Heart left ventricle (tissue), 16 donors: ENCODE data around the gene CSHL1. TPM values are rescaled to one million over a fixed set of nuclear protein-coding genes. Genes with fewer than 3 reads are reported as not detected.
A peak's percentile ranks its signal among the peaks of the same experiment; 100 is the strongest.

Experiments used
- ATAC-seq, 4 donors: fragments of 200-7000 bp; cut with Tn5 transposase; one replicate each; pipeline ENCODE4 v1.9.1; 2020 to 2022; ENCODE audit warnings: moderate library complexity in 4 of 4, mild to moderate bottlenecking in 3 of 4, moderate number of reproducible peaks in 1 of 4
- DNase-seq, 5 donors: peaks; one replicate each; pipeline ENCODE4 v3.0.0-alpha.2; 2020
- H3K27ac ChIP-seq, 12 donors: fragments of 200-600 bp; sonication (generic) in 4 of 12; one replicate each; pipeline versions ENCODE4 v1.5.0 to v1.8.0; 2016 to 2022; ENCODE audit warnings: mild to moderate bottlenecking in 2 of 12
- H3K27me3 ChIP-seq, 9 donors: fragments of 200-600 bp; sonication (generic) in 2 of 9; one replicate each; pipeline versions ENCODE4 v1.5.1 to v1.8.0; 2016 to 2022; ENCODE audit warnings: mild to moderate bottlenecking in 3 of 9
- H3K36me3 ChIP-seq, 9 donors: fragments of 200-600 bp; sonication (generic) in 2 of 9; one replicate each; pipeline versions ENCODE4 v1.5.0 to v1.8.0; 2018 to 2022; ENCODE audit warnings: mild to moderate bottlenecking in 2 of 9
- H3K4me1 ChIP-seq, 12 donors: fragments of 200-600 bp; sonication (generic) in 4 of 12; one replicate each; pipeline versions ENCODE4 v1.5.0 to v1.8.0; 2016 to 2022; ENCODE audit warnings: mild to moderate bottlenecking in 3 of 12
- H3K4me3 ChIP-seq, 12 donors: fragments of 200-600 bp; sonication (generic) in 4 of 12; one replicate each; pipeline versions ENCODE4 v1.5.0 to v1.8.0; 2017 to 2022; ENCODE audit warnings: mild to moderate bottlenecking in 9 of 12, moderate library complexity in 4 of 12
- H3K9me3 ChIP-seq, 12 donors: fragments of 200-600 bp; sonication (generic) in 4 of 12; one replicate each; pipeline versions ENCODE4 v1.5.0 to v1.8.0; 2016 to 2022; ENCODE audit warnings: mild to moderate bottlenecking in 1 of 12
- POLR2A ChIP-seq, 2 donors: fragments of 450-650 bp; IDR thresholded peaks; one replicate each; pipeline ENCODE4 v1.6.1; 2017; ENCODE audit warnings: antibody characterized with exemption in 2 of 2, mild to moderate bottlenecking in 2 of 2, moderate library complexity in 2 of 2
- WGBS, 4 donors: extraction: QIAGEN DNeasy Blood & Tissue Kit in 2 of 4; methylation state at CpG; one replicate each; pipeline versions ENCODE4 v1.1.5 to v1.1.7; 2013 to 2018; 5-methylcytosine and 5-hydroxymethylcytosine counted together
- intact Hi-C, 10 donors: fragments of 100-400 bp; cut with DNase I; formaldehyde crosslinking; loops; one replicate each; pipeline versions ENCODE4 v1.11.1 to v1.14.2; 2022
- long read RNA-seq, 3 donors: library from polyadenylated mRNA; unstranded; transcript quantifications; one replicate each; pipeline ENCODE4 v2.0.0, GENCODE V29; 2020 to 2021
- polyA plus RNA-seq, 2 donors: library from polyadenylated mRNA; stranded (reverse); fragments of 200-250 nt; gene quantifications; one replicate each; pipeline ENCODE4 v1.2.3, GENCODE V29; 2013
- total RNA-seq, 9 donors: library from RNA; depleted of rRNA in 2 of 9; stranded (reverse); fragments of >200 nt in 2 of 9; fragmentation: NEBNext Ultra II Directional in 3 of 9; extraction: Animal tissue kit (Norgen Biotek cat#: 25700) in 3 of 9; gene quantifications; one replicate each; pipeline versions ENCODE4 v1.1.0 to v1.2.4, GENCODE V29; 2016 to 2023
- TF ChIP-seq, protein P1 (sequence below), 12 donors: fragments of 200-600 bp; sonication (generic) in 4 of 12; IDR thresholded peaks; one replicate each; pipeline versions ENCODE4 v1.5.0 to v1.8.0; 2018 to 2022; ENCODE audit warnings: antibody characterized with exemption in 12 of 12, mild to moderate bottlenecking in 5 of 12
- donor health status: ischemic (EF 13 %, LVEDD 7.1; RV severe dilation, severe dysfunction).
- donor health status: healthy with polysubstance abuse.
- donor health status: DM: no; HTN: yes; CAD: no.
- donor health status: DM: no; HTN: no; CAD: no.
- donor health status: ischemic (EF 25% LVEDD 6.9; RV normal size, moderate dysfunction).
- donor health status: ischemic (EF 25% LVEDD 5.7; RV mildly dilated, moderate dysfunction).
- donor health status: healthy.
- donor health status: DM: yes; HTN: yes; CAD: no.
- donor health status: ischemic (EF 35%, LVEDD 5.7; RV mildly dilated, moderate dysfunction).
- donor health status: nonischemic (EF 11% LVEDD 7.7; RV severe dilation, severe dysfunction).
- donor health status: DM: yes; HTN: yes; CAD: no.
- donor health status: PGD.
- donor health status: ischemic (EF 29% LVEDD 5.4; RV normal size, mild dysfunction).
- donor health status: nonischemic (EF 23%, LVEDD 6.1; RV moderate dilation, normal function).

The CSHL1 gene
- total RNA-seq (not detected), polyA plus RNA-seq (not detected)
- long read RNA-seq, donor 1 = 0 reads
- long read RNA-seq, donor 2 = 0 reads
- long read RNA-seq, donor 3 = 0 reads

DNA sequence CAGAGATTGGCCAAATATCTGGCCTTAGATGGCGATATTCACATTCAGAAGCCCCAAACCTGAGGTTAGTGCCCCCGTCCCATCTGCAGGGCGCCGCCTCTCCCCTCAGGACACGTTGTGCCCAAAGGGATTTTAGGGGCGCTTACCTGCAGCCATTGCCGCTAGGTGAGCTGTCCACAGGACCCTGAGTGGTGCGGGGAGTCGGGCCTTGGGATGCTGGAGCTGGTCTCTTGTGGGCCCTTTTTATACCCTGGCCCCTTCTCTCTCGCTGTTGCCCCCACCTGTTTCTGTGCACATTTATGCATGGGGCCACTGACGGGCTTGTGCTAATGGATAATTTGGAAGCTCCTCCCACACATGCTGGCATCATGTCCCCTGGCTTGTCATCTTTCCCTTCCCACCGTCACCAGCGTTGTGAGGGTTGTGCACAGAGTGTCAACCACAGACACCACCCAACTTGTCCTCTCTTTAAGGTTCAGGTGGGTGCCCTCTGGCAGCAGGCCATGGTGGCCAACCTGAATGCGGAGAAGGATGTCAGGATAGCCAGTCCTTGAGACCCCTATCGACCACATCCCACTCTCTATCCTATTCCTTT lies at the start of gene CSHL1:
CSHL1 (minus strand) TSS at position 218 of the 595 bp plus-strand sequence; CDS start at position 156, 62 bp downstream.
- 65 to 77% (median 70%) methylated on average over 15 of the region's 15 CpGs for WGBS, 4 donors
- Histone ChIP-seq H3K9me3 (no peaks in the 10 kb centered on the region), H3K4me1 (no peaks in the 10 kb centered on the region), H3K27me3 (peaks cover 0 to 11% (median 0%) of the 10 kb centered on the region in 9 donors), H3K36me3 (no peaks in the 10 kb centered on the region), H3K4me3 (no peak within 1 kb of the TSS), H3K27ac (no peak within 1 kb of the TSS)
- intact Hi-C loops = loop anchor here in 9 of 10 donors (5.0 to 10.0 kb wide), 4 partner anchors 41 to 374 kb away; partner anchors contain the start of gene ERN1 (in 7 of the 9)
- TF ChIP-seq, protein P1, sequence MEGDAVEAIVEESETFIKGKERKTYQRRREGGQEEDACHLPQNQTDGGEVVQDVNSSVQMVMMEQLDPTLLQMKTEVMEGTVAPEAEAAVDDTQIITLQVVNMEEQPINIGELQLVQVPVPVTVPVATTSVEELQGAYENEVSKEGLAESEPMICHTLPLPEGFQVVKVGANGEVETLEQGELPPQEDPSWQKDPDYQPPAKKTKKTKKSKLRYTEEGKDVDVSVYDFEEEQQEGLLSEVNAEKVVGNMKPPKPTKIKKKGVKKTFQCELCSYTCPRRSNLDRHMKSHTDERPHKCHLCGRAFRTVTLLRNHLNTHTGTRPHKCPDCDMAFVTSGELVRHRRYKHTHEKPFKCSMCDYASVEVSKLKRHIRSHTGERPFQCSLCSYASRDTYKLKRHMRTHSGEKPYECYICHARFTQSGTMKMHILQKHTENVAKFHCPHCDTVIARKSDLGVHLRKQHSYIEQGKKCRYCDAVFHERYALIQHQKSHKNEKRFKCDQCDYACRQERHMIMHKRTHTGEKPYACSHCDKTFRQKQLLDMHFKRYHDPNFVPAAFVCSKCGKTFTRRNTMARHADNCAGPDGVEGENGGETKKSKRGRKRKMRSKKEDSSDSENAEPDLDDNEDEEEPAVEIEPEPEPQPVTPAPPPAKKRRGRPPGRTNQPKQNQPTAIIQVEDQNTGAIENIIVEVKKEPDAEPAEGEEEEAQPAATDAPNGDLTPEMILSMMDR (IDR thresholded peaks at IDR 0.05) = no peak
- TF ChIP-seq POLR2A (IDR thresholded peaks at IDR 0.05) = no peak
- no peak for DNase-seq
- ATAC-seq = no peak

DNA sequence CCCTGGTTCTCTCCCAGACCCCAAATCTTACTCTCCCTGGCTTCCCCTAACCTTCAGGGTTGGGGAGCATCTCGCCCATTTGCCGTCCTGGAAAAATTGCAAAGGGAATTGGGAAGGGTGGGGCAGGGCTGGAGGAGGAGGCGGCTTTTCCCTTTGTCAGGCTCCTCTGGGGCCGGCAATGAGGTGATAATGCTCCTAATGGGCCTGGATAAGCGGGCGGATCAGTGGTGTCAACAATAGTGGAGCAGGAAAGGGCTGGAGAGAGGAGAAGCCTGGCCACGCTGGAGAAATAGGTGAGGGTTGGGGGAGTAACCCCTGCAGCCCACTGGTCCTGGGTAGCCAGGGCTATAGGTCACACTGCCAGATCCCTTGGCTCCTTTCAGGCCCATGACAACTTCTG lies 49.4 kb upstream of the CSHL1 start:
- TF ChIP-seq POLR2A (IDR thresholded peaks at IDR 0.05) = no peak
- TF ChIP-seq, protein P1 (IDR thresholded peaks at IDR 0.05) = no peak
- peak overlapping the region in 9 of 12 donors; percentile 39 to 58 (median 49) for H3K27ac ChIP-seq

DNA sequence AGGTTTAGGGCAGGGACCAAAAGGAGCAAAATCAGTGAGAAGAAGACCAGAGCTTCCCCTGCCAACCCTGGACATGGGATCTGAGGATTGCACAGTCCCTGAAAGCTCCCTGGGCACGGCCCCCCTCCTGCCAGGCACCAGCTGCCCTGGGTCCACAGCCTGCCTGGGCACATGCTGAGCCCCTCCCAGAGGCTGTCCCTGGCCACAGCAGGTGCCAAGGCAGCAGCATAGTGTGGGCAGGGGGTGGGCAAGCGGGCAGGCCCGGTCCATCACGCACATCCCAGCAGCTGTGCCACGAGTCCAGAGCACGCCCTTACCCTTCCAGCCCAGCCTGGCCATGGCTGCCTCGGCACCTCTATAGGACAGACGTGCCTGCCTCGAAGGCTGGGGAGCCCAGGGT lies 48.9 kb upstream of the CSHL1 start:
- peaks cover 8 to 47% (median 33%) of the 10 kb centered on the region in 12 donors for H3K4me1 ChIP-seq
- intact Hi-C loops = no loop called here
- peak overlapping the region in 9 of 12 donors; percentile 34 to 58 (median 49) for H3K27ac ChIP-seq
- no peak for TF ChIP-seq POLR2A (IDR thresholded peaks at IDR 0.05)
- TF ChIP-seq, protein P1 (IDR thresholded peaks at IDR 0.05) = no peak
- no peaks in the 10 kb centered on the region for H3K27me3 ChIP-seq
- WGBS, 4 donors = 82 to 90% (median 84%) methylated on average over 4 to 9 of the region's 9 CpGs
- H3K9me3 ChIP-seq = no peaks in the 10 kb centered on the region
- no peak overlapping the region for H3K4me3 ChIP-seq
- ATAC-seq = no peak
- H3K36me3 ChIP-seq = no peaks in the 10 kb centered on the region
- no peak for DNase-seq

More for the DNA sequence above, 49.4 kb upstream of the CSHL1 start:
- Histone ChIP-seq H3K4me1 (peaks cover 8 to 47% (median 33%) of the 10 kb centered on the region in 12 donors), H3K36me3 (no peaks in the 10 kb centered on the region), H3K27me3 (no peaks in the 10 kb centered on the region), H3K9me3 (no peaks in the 10 kb centered on the region), H3K4me3 (no peak overlapping the region)
- no peak for DNase-seq
- intact Hi-C loops = no loop called here
- ATAC-seq = peak in 1 of 4 donors; percentile 21
- 49 to 77% (median 61%) methylated on average over 7 of the region's 7 CpGs for WGBS, 4 donors

DNA sequence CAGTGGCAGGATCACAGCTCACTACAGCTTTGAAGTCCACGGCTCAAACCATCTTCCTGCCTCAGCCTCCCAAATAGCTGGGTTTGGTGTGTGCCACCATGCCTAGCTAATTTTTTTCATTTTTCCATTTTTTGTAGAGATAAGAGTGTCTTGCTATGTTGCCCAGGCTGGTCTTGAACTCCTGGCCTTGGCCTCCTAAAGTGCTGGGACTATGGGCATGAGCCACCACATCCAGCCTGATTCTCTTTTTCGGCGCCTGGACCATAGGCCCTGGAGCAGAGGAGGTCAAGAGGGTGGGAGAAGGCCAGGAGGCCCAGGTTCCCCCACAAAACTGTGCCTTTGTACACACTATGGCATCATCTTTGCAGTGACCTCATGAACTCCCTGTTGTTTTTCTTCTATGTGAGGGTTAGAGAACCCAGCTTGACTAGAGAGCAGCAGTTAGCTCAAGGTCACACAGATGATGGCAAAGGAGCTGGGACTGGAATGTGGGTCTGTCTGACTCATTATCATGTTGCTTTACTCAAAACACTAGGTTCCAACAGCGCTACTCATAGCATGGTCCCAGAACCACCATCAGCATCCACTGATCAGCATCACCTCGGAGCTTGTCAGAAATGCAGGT lies 45.4 kb upstream of the CSHL1 start:
- no peak for ATAC-seq
- Histone ChIP-seq H3K36me3 (no peaks in the 10 kb centered on the region), H3K4me3 (no peak overlapping the region), H3K27me3 (no peaks in the 10 kb centered on the region), H3K9me3 (no peaks in the 10 kb centered on the region), H3K4me1 (peaks cover 0 to 26% (median 16%) of the 10 kb centered on the region in 12 donors), H3K27ac (no peak overlapping the region)
- 93 to 97% (median 96%) methylated on average over 5 of the region's 5 CpGs for WGBS, 4 donors
- no peak for DNase-seq
- intact Hi-C loops = no loop called here
- TF ChIP-seq, protein P1 (IDR thresholded peaks at IDR 0.05) = no peak
- no peak for TF ChIP-seq POLR2A (IDR thresholded peaks at IDR 0.05)
